GM18499 (cell line): Measurements from ENCODE around the gene RPL10.

ENCODE experiments used
- ATAC-seq: cut with Tn5 transposase; IDR thresholded peaks from one replicate; pipeline ENCODE4 v1.9.1; 2021; ENCODE audit warnings: moderate number of reproducible peaks; ENCODE audit not compliant: insufficient read depth, unreplicated experiment

Gene RPL10

GRCh38 chrX:154397888-154398667 is at the start of gene RPL10:
Gene RPL10, plus strand, starts transcription at chrX:154398377. Its CDS starts 143 bp downstream, at chrX:154398520.
- ATAC-seq: no peak

GRCh38 chrX:154348646-154349358 is 49.4 kb upstream of the RPL10 start:
- ATAC-seq: no peak

- no peak for ATAC-seq
Observed at GRCh38 chrX:154349359-154349935, 48.7 kb upstream of the RPL10 start.

- no peak for ATAC-seq
Observed at GRCh38 chrX:154349979-154350378, 48.2 kb upstream of the RPL10 start.

GRCh38 chrX:154350429-154351182 is 47.6 kb upstream of the RPL10 start:
- ATAC-seq: no peak

GRCh38 chrX:154351183-154352011 is 46.8 kb upstream of the RPL10 start:
- no peak for ATAC-seq

GRCh38 chrX:154352012-154352401 is 46.2 kb upstream of the RPL10 start:
- ATAC-seq: no peak

- no peak for ATAC-seq
Observed at GRCh38 chrX:154352466-154352865, 45.7 kb upstream of the RPL10 start.

- no peak for ATAC-seq
Observed at GRCh38 chrX:154353172-154353843, 44.9 kb upstream of the RPL10 start.

- ATAC-seq: no peak
Observed at GRCh38 chrX:154354013-154354412, 44.2 kb upstream of the RPL10 start.

- ATAC-seq: no peak
Observed at GRCh38 chrX:154354516-154354915, 43.7 kb upstream of the RPL10 start.

- no peak for ATAC-seq
Observed at GRCh38 chrX:154355094-154355775, 42.9 kb upstream of the RPL10 start.

- ATAC-seq: no peak
Observed at GRCh38 chrX:154355776-154356140, 42.4 kb upstream of the RPL10 start.

- ATAC-seq: no peak
Observed at GRCh38 chrX:154356596-154356995, 41.6 kb upstream of the RPL10 start.

GRCh38 chrX:154357205-154357604 is 41.0 kb upstream of the RPL10 start:
- no peak for ATAC-seq

GRCh38 chrX:154358011-154358410 is 40.2 kb upstream of the RPL10 start:
- ATAC-seq: no peak

GRCh38 chrX:154358829-154359228 is 39.3 kb upstream of the RPL10 start:
- ATAC-seq: no peak

GRCh38 chrX:154359362-154360154 is 38.6 kb upstream of the RPL10 start:
- ATAC-seq: no peak
